Hematopoietic multipotent progenitor cell treated with erythropoietin and hydrocortisone succinate and interleukin-3 and kit ligand, for 8 days (in vitro differentiated cells): ENCODE data around the gene SEMA4C.

ENCODE experiments used
- DNase-seq: peaks from one replicate; pipeline ENCODE4 v3.0.0-alpha.2; 2015

SEMA4C gene

DNA sequence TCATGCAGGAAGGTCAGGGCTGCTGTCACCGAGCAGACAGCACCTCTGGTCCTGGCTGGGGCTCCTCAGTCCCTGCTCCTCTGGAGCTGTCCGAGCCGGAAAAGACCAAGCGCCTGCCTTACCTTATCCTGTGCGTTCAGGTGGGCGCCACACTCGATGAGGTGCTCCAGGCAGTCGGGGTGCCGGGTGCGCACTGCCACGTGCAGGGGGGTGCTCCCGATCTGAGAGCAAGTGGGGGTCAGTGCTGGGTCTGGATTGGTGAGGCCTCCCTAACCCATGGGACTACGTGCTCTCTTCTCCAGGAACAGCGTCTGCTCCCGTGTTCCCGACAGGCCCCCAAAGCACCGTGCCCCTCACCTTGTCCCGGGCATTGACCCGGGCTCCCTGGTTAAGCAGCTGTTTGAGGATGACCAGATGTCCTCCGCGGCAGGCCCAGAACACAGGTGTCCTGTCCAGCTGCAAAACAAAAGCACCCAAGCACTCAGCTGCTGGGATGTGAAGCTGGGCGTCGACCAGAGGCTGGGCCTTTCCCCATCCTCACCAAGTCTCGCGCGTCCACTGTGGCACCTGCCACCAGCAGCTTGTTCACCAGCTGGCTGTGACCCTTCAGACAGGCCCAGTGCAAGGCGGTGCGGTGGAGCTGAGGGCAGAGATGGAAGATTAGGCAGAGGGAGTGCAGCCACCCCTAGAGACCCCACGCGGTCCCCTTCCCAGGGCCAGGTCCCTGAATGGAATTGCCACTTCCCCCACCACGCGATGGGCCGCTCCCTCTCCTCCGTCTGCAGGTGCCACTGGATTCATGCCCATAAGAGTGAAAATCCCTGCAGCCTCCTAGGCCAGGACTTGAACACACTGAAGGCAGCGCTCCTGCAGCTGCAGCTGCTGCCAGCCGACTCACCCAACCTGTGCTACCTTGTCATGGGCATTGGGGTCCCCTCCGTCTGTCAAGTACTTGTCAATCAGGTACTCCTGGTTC lies 29.7 kb downstream of the SEMA4C start:
- no peak for DNase-seq

DNA sequence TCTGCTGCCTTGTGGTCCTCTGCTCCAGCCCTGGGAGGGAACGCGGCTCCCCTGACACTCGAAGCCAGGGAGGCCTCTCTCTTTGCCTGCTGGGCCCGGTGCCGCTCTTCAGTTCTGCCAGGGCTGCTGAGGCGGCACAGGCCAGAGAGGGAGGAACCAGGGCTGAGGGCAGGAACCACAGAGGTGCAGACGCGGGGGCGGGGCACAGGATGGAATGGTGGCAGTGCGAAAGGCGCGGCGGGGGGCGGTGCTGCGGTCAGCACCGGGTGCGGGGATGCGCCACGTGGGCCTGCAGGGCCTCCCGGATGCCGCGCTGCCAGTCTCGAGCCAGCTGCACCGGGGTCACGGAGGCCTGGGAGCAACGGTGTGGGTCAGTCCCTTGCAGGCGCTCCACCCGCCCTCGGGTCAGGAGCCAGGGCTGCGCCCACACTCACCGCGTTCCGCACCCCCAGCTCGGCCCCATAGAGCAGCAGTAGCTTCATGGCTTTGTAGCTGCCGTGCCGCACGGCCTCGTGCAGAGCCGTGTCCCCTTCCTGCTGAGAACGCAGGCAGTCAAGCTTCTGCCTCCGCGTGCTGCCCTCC lies 30.5 kb downstream of the SEMA4C start:
- DNase-seq: peak; percentile 74

DNA sequence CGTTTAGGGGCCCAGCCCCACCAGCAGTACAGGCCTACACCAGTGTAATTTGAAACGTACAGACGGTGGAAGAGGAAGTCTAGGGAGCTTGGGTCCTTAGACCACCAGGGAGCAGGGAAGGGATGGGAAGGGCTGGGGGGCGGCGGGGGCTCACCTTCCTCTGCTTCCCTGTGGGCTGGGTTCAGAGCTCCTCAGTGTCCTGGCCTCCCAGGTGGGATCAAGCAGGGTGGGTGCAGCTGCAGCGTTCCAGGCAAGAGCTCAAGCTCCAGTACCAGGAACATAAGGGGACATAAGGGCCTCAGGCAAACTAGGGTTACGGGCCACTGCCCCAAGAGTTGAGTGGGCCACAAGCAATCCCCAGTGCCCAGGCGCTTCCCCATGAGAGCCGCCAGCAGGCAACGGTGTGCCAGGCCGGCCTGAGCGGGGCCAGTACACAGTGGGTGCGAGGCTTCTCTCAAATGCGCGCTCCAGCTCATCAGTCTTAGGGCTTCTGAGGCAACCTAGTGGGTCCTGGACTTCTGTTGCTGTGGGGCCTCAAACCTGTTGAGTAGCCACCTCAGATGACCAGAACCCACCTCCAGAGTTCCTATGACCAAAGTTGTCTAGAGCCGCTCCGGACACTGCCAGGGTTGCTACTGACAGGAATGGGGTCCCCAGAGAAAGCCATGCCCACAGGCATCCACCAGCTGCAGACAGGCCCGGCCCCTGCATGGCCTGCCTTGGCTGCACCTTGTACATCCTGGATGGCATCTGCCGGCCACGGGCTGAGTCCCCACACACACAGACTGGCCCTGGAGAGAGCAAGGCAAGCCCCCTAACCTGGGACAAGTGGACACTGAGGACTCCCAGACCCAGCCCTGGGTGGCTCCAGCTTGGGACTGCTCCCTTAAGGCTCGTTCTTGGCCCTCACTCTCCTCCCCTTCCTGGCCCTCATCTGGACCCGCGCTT lies 31.3 kb downstream of the SEMA4C start:
- DNase-seq: no peak

DNA sequence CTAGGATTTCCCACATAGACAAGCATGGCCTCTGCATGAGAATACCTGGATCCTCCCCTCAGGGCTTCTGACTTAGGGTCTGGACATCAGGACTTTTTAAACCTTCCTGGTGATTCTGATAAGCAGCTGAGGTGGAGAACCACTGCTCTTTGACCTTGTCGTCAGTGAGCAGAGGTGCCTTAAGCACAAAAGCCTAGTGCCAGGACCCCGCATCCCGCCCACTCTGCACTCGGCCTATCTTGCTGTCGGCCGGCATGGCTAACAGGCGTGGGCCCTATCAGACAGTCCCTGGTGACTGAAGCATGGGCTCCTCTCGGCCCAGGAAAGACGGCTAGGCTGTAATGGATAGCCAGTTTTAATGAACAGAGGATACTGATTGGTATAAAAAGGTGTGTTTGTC lies 32.3 kb downstream of the SEMA4C start:
- no peak for DNase-seq

DNA sequence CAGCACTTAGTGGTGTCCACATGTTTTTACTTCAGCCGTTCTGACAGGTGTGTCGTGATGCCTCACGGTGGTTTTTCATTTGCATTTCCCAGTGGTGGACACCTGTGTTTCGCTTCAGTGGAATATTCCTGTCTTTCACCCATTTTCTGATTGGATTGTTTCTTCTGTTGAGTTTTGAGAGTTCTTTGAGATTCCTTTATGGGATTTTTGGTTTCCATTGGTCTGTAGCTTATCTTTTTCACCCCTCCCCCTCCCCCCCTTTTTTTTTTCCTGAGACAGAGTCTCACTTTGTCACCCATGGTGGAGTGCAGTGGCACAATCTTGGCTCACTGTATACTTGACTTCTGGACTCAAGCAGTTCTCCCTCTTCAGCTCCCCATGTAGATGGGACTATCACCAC lies 34.0 kb downstream of the SEMA4C start:
- no peak for DNase-seq

DNA sequence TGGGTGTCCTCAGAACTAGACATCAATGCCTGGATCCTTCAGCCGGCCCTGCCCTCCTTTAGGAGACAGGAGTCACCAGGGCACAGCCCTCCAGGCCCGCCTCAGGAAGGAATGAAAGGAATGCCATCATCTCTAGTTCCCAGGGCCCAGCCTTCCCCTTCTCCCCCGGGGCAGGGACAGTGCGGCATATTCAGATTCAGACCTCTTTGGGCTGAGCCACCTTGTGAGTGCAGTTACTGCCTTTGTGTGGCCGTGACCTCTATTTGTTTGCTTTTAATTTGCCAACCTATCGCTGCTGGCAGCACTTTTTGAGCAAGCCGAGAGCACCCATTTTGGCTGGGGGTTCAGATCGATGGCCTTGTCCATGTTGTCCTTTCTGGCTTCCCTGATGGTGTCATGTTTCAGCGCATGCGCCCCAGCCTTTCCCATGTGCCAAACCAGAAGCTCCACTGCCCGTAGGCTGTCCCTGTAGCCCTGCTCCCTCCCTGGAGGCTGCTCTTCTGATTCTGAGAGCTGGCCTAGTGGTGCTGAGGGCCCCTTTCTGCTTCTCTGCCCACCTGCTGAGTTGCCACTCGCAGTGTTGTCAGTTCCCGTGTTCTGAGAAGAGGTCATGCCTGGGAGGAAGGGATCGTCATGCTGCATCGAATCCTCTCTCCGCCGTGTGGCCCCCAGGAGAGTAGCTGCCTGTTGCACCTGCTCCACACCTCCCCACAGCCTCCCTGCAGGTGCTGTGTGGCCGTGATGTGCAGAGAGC lies 36.9 kb downstream of the SEMA4C start:
- DNase-seq: no peak

DNA sequence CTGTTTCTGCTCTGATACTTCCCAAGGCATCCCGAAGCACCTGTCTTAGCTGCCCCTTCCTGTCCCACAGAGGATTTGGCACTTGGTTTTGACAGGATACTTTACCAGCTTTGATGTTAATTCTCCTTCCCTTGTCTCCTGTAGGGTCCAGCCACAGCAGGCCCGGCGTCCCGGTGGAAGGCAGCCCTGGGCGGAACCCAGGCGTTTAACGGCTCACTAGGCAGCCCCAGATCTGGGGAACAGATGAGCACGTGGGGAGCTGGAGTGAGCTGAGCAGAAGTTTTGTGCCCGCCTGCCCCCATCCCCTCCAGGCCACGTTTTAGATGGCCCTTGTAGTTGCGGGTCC lies 37.5 kb downstream of the SEMA4C start:
- no peak for DNase-seq

DNA sequence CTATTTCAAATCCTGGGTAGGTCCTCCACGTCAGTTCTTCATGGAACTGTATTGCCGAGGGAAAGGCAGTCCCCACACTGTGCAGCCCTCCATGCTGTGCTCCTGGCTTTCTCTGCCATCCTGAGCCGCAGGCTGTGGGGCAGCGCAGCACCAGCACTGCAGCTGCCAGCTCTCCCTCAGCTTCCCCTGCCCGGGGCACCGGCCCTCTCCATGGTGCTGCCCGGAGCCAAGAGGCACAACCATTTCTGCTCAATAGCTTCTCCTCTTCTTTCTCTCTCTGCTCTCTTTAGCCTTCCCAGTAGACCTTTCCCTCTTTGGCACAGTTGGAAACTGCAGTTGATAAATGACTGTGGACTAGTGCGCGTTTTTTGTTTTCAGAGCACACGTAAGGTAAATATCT lies 38.2 kb downstream of the SEMA4C start:
- no peak for DNase-seq

DNA sequence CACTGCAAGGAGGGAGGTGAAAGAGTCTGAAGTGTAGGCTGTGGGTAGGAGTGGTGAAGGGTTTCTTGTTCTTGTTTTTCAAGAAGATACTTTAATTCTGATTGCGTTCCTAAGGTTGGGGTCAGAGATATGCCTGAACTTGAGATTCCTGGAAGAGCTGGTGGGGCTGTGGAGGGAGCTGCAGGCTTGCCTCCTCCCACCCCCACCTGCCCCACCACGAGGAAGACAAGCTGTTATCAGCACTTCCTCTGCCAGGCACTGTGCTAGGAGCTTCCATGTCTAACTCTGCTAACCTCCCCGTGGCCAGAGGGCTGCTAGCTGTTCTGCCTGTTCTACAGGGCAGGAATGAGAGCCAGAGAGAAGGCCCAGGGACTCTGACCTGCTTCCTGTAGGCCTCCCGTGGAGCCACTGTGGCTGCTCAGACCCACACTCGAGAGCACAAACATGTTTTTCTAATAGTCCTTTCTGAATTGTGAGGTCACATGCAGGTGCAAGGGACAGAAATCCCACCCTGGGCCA lies 39.8 kb downstream of the SEMA4C start:
- peak; percentile 73 for DNase-seq

DNA sequence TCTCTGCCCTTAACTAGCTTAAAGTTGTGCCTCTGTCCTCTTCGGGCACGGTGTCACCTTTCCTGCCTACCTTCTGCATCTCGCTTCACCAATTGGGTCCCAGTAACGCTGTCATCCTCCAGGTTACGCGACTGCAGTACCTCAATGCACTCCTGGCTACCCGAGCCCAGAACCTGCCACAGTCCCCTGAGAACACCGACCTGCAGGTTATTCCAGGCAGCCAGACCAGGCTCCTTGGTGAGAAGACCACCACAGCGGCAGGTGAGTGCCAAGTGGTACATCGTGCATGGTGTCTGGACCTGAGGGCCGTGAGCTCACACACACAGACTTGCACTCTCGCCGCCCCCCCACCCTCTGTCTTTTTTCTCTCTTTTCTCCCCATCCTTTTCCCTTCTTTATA lies 41.0 kb downstream of the SEMA4C start:
- DNase-seq: no peak

DNA sequence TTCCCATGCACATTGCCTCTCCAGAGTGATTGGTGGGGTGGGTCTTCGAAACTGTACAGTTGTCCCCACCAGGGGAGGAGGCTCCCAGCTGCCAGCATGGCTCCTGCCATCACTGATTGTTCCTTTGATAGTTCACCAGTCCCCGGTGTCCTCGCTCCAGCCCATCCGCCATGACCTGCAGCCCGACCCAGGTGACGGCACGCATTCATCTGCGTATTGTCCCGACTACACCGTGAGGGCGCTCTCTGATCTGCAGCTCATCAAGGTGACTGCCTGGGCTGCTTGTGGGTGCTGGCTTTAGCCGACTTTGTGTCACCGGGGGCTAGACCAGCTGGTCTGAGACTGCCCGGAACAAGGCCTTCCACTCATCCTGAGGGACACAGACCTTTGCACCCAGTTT lies 41.4 kb downstream of the SEMA4C start:
- no peak for DNase-seq

DNA sequence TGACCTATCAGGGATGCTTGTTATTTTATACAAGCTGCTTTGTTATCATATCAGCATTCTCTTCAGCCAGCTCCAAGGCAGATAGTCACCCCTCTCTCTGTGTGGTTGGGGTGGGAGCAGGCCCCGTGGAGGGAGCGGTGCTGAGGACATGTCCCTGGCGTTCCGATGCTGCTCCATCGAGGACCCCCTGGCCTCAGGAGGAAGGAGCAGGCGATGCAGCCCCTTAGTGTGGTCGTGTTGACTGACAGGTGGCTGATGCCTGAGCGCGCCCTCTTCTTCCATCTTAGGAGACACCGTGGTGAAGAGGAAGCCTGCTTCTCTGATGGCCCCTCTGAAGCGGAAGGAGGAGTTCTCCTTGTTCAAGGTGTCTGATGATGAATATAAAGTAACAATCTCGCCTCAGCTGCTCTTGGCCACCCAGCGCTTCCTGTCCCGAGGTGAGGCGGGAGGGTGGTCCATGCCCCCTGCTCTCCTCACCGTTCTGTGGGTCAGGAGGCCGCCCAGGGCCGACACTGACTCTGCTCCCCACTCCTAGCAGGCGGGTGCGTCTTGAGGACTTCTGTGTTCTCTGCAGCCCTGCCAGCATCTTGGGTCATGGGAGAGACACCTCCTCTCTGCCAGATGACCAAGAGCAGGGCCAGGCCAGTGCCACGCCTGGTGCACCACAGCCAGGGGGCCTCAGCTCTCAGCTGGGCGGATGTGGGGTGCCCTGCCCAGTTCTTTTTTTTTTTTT lies 43.2 kb downstream of the SEMA4C start:
- no peak for DNase-seq

DNA sequence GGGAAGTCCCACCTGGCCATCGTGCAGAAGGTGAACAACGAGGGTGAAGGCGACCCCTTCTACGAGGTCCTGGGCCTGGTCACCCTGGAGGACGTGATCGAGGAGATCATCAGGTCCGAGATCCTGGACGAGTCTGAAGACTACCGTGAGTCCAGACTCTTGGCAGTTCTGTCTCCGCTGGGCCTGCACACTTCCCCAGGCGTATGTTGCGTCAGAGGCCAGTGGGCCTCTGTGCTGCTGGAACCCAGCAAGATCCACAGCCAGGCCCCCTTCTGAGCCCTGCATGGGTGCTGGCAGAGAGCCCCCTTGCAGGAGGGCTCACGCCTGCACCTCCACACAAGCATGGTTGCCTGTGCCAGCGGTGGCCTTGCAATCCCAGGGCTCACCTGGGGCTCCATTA lies 44.8 kb downstream of the SEMA4C start:
- DNase-seq: no peak

DNA sequence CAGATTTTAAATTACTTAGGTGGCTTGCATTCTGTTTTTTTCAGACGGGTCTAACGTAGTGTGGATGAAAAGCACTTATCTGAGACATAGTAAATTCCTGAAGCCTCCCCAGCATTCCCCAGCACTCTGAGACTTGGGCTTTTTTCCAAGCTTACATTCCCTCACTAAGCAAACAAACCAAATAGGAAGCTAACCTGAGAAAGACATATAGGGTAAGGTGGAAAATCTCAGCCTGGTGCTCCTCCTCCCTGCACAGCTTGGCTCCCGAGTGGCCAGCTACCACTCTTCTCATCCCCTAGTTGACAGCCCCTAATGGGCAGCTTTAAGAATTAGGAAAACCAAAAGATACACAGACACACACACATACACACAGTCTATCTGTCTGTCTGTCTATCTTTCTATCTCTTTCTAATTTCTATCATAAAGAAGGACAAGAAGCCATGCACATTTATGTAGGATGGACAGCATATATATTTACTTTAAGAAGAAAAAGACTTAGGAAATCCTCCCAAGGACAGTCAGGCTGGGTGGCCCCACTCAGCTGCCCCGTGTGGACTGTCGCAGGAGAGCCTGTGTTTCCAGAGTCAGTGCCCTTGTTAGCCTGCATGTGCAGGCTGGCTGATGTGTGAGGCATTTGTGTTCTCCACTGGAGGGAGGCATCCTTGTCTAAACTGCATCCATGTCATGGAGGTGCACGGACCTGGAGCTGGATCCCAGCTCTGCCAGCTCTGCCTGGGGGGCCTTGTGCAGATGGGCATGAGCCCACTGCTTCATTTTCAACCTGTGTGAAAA lies 45.6 kb downstream of the SEMA4C start:
- no peak for DNase-seq

DNA sequence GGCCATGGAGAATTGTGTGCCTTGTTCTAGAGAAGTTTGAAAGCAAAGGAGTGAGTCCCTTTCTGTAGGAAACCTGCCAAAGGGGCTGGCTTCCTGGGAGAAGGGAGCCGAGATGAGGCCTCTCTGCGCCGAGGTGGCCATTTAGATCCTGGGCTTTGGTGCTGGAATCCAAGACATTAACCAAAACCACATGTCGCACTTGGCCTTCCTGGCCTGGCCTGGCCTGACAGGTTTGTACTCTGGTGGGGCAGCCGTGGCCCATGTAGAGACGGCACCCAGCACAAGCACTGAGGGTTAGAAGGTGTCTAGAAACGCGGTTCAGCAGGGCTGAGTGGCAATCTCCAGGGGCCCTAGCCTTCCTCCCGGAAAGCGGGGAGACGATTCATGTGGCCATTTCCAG lies 46.7 kb downstream of the SEMA4C start:
- DNase-seq: no peak

DNA sequence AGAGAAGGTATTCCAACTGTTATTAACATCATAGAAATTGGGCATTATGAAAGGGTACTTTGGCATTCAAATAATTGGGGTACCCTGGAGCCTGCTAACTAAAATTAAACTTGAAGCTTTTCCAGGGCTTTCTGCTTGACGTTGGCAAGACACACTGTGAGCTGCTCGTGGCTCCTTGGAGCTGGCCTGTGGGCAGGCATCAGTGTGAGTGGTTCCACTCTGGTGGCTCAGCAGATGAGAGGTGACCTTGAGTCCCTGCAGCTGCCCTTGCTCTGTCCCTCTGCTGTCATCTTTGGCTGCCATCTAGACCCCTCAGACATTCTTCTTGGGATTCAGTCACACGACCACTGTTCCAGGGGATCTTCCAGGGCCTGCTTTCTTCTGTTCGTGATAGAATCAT lies 47.1 kb downstream of the SEMA4C start:
- no peak for DNase-seq

DNA sequence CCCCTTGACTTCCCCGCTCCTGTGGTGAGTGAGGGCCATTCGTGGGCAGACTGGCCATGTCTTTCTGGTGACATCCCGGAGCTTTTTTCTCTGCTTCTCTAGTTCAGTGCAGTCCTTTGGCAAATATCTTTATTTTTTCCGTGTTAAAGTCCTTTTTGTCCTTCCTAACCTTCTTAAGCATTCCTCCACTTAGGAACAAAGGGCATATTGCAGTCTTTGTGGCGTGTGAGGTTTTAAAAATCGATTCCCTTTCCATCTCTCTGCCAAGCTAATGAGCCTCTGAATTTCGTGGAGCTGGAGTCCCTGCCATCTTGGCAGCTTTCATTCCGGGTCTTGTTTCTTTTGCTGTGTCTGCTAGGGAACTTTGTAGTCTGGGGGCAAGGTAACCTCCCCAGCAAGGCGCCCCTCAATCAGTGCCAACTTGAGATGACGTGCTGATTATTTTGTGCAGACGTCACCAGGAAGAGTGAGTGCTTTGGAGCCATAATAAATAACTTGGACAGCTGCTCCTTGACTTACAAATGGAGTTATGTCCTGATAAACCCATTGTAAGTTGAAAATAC lies 48.7 kb downstream of the SEMA4C start:
- no peak for DNase-seq

DNA sequence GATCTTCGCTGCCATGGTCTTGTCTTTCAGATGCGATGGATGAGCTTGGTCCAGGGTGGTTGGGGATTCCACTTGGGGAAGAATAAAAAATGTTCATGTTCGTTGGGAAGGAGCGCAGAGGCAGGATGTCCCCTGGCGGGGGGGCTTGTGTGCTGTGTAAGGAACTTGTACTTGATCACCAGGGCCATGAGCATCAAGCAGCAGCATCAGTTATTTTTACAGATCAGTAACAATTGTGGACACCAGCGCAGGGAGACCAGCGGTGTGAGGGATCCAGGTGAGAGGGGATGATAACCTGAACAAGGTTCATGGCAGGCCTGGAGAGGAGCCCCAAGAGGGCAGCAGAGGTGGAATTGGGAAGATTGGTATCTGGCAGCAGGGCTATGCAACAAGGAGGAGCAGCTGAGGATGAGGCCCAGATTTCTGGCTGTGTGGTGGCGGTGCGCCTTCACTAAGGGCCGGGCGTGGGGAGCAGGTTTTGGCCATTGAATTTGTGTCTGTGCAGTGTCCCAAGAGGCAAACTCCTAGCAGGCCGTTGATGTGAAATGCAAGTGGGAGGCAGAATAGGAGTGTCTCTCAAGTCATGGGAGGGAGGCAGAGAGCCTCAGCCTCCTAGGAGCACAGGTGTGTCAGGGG lies 49.9 kb downstream of the SEMA4C start:
- no peak for DNase-seq

DNA sequence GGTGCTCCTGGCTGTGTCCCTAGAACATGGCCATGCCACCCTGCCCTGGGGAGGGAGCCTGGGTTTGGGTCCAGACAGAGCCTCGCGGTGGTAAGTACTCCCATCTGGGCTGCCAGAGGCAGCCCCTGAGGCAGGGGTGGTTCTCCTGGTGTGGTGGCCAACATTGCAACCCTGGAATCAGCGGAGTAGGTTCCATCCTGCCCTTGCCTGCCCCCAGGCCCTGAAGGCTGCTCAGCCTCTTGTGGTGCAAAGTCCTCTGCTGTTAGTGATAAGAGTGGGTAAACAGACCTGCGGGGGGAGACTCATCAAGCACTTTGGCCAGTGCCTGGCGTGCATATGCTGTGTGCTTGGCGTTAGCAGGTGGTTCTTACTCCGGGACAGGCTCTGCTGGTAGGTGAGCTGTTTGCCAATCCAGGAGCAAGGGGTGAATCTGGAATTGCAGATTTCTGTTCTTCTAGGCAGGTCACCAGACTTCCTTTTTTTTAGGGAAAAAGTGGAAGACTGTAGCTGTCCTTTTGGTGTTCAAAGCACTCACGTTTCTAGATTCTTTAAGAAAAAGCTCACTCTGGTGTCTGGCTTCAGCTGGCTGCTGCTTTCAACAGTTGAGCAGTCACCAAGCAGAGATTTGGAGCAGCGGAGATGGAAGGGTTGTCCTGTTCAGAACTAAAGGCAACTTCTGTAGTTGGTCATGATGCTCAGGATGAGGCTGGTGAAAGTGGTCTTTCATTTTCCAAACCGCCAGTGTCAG lies 50.6 kb downstream of the SEMA4C start:
- peak; percentile 90 for DNase-seq
